ENCODE results near the gene TSPEAR.

TSPEAR gene

DNA sequence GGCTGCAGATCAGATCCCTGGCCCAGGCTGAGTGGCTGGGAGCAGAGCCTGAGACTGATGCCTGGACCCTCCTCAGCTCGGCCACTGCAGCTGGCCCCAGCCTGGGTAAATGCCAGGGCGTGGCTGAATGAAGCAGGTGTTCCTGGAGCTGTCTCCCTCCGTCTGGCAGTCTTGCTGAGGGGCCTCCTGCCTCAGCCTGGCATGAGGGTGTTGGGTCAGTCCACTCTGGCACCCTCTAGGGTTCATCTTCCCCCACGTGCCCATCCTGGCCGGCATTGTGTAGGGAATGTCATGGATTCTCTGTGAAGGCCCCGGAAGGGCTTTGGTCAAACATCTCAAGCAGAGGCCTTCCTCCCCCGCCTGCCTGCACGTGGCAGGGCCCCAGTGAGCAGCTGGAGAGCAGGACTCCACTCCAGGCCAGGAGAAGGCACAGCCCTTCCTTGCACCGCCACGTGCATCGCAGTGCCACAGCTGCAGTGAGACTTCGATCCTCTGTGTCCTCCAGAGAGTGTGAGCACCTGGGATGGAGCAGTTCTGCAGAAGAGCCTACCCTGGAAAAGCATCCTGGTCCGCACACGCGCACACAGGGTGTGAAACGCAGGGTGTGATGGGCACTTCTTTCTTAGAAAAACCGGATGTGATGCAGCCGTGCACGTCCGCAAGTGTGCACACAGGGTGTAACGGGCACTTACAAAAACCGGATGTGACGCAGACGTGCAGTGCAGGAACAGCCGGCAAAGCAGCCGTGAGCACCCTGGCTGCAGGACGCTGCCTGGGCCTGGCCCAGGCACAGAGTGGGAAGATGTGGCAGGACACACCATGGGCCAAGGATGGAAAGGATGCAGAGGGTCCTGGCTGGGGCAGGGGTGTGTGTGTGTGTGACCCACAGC, 142.5 kb downstream of the TSPEAR start:
- Histone ChIP-seq H3K27ac (ENCODE audit: low read depth, low read length) (no peak overlapping the region), H4K20me1 (ENCODE audit: control insufficient read depth, insufficient read depth, low read depth, low read length) (no peaks in the 10 kb centered on the region), H3K4me1 (ENCODE audit: control insufficient read depth, low read length) (no peaks in the 10 kb centered on the region), H3K4me2 (ENCODE audit: low read length) (no peak overlapping the region), H3F3A (ENCODE audit: control insufficient read depth, insufficient read depth) (no peaks in the 10 kb centered on the region), H3K9me2 (replicated peaks; ENCODE audit: control insufficient read depth, low read length) (no peaks in the 10 kb centered on the region), H3K4me3 (ENCODE audit: low read length) (no peak overlapping the region), H3K9me3 (ENCODE audit: control insufficient read depth, insufficient read depth, low read length) (no peaks in the 10 kb centered on the region), H3K79me2 (ENCODE audit: control insufficient read depth, low read length) (no peaks in the 10 kb centered on the region), H3K36me3 (ENCODE audit: control insufficient read depth, low read length) (no peaks in the 10 kb centered on the region), H3K27me3 (ENCODE audit: control insufficient read depth, low read length) (no peaks in the 10 kb centered on the region)
- TF ChIP-seq, protein P1, sequence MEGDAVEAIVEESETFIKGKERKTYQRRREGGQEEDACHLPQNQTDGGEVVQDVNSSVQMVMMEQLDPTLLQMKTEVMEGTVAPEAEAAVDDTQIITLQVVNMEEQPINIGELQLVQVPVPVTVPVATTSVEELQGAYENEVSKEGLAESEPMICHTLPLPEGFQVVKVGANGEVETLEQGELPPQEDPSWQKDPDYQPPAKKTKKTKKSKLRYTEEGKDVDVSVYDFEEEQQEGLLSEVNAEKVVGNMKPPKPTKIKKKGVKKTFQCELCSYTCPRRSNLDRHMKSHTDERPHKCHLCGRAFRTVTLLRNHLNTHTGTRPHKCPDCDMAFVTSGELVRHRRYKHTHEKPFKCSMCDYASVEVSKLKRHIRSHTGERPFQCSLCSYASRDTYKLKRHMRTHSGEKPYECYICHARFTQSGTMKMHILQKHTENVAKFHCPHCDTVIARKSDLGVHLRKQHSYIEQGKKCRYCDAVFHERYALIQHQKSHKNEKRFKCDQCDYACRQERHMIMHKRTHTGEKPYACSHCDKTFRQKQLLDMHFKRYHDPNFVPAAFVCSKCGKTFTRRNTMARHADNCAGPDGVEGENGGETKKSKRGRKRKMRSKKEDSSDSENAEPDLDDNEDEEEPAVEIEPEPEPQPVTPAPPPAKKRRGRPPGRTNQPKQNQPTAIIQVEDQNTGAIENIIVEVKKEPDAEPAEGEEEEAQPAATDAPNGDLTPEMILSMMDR (IDR thresholded peaks at IDR 0.05; ENCODE audit: low read depth, low read length, poor library complexity, severe bottlenecking), result no peak
- no peak for TF ChIP-seq EZH2phosphoT487 (IDR thresholded peaks at IDR 0.05; ENCODE audit: borderline replicate concordance, low read length)

DNA sequence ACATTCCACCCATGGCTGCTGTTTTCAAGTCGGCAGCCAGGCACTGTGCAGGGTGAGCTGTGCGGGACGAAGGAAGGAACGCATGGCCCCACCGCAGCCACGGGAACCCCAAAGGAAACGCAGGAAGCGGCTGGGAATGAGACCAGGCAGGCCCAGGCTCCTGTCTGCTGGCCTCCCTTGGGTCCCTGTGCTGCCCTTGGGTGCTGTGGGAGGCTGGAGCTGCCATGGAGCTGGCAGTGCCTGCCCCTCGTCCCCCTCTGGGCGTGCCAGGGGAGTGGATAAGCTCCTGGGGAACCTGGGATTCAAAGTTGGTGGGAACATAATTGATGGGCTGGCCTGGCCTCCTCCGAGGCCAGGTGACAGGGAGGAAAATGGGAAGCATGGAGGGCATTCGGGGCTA, 143.1 kb downstream of the TSPEAR start:
- H3K36me3 ChIP-seq (ENCODE audit: control insufficient read depth, low read length), result no peaks in the 10 kb centered on the region
- no peaks in the 10 kb centered on the region for H3K79me2 ChIP-seq (ENCODE audit: control insufficient read depth, low read length)
- H3K27ac ChIP-seq (ENCODE audit: low read depth, low read length), result no peak overlapping the region
- no peak overlapping the region for H3K4me3 ChIP-seq (ENCODE audit: low read length)
- H3K9me2 ChIP-seq (replicated peaks; ENCODE audit: control insufficient read depth, low read length), result no peaks in the 10 kb centered on the region
- no peaks in the 10 kb centered on the region for H4K20me1 ChIP-seq (ENCODE audit: control insufficient read depth, insufficient read depth, low read depth, low read length)
- no peaks in the 10 kb centered on the region for H3K4me1 ChIP-seq (ENCODE audit: control insufficient read depth, low read length)
- no peak overlapping the region for H3K4me2 ChIP-seq (ENCODE audit: low read length)
- no peaks in the 10 kb centered on the region for H3K27me3 ChIP-seq (ENCODE audit: control insufficient read depth, low read length)
- H3K9me3 ChIP-seq (ENCODE audit: control insufficient read depth, insufficient read depth, low read length), result no peaks in the 10 kb centered on the region
- H3F3A ChIP-seq (ENCODE audit: control insufficient read depth, insufficient read depth), result no peaks in the 10 kb centered on the region
- no peak for TF ChIP-seq EZH2phosphoT487 (IDR thresholded peaks at IDR 0.05; ENCODE audit: borderline replicate concordance, low read length)
- TF ChIP-seq, protein P1 (IDR thresholded peaks at IDR 0.05; ENCODE audit: low read depth, low read length, poor library complexity, severe bottlenecking), result no peak

DNA sequence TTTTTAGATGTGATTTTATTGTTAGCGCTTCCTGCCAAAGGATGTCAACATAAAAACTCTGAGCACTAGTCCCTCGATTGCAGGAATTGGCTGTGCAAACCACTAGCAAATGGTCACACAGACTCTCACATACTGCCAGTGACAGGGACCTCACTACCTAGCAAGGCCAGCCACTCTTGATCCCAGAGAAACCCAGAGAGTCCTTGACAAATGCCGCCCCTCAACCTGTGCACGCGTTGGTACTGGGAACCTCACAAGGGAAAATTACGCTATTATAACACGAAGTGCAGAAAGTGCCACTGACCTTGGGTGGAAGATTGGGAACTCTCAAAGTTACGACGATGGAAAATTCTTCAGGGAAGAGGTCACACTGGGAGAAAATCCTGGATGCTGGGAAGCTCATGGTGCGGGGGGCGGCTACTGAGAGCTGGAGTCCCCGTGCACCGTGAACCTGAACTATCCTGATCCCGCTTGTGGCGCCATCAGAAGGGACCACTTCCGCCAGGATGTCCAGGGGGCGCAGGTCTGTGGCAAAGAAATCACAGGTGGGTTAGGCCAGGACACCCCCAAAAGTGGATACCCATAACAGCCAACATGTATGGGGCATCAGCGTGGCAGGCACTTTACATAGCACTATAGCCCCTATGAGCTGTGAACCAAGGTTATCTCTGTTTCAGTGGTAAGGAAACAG, 143.7 kb downstream of the TSPEAR start:
- Histone ChIP-seq H3K4me3 (ENCODE audit: low read length) (no peak overlapping the region), H3K79me2 (ENCODE audit: control insufficient read depth, low read length) (no peaks in the 10 kb centered on the region), H3F3A (ENCODE audit: control insufficient read depth, insufficient read depth) (no peaks in the 10 kb centered on the region), H3K4me2 (ENCODE audit: low read length) (no peak overlapping the region), H4K20me1 (ENCODE audit: control insufficient read depth, insufficient read depth, low read depth, low read length) (no peaks in the 10 kb centered on the region), H3K27ac (ENCODE audit: low read depth, low read length) (no peak overlapping the region), H3K27me3 (ENCODE audit: control insufficient read depth, low read length) (no peaks in the 10 kb centered on the region), H3K36me3 (ENCODE audit: control insufficient read depth, low read length) (no peaks in the 10 kb centered on the region), H3K4me1 (ENCODE audit: control insufficient read depth, low read length) (no peaks in the 10 kb centered on the region), H3K9me3 (ENCODE audit: control insufficient read depth, insufficient read depth, low read length) (no peaks in the 10 kb centered on the region), H3K9me2 (replicated peaks; ENCODE audit: control insufficient read depth, low read length) (no peaks in the 10 kb centered on the region)
- TF ChIP-seq, protein P1 (IDR thresholded peaks at IDR 0.05; ENCODE audit: low read depth, low read length, poor library complexity, severe bottlenecking), result no peak
- no peak for TF ChIP-seq EZH2phosphoT487 (IDR thresholded peaks at IDR 0.05; ENCODE audit: borderline replicate concordance, low read length)

Data from DOHH2 (cell line).